NK-92 treated with Interleukin-12 subunit alpha and Interleukin-12 subunit beta, amount 100 ng/mL, for 24 hours (cell line): ENCODE results near the gene MRPL20.
"Not testable (repeated sequence)": the region's sequence is repeated elsewhere in the genome, so short reads cannot be mapped to it uniquely, and the experiment has no call there.

ENCODE experiments used
- DNase-seq: peaks from one replicate; lab custom pipeline; 2025; lab: John Stamatoyannopoulos, UW

MRPL20 gene

DNA sequence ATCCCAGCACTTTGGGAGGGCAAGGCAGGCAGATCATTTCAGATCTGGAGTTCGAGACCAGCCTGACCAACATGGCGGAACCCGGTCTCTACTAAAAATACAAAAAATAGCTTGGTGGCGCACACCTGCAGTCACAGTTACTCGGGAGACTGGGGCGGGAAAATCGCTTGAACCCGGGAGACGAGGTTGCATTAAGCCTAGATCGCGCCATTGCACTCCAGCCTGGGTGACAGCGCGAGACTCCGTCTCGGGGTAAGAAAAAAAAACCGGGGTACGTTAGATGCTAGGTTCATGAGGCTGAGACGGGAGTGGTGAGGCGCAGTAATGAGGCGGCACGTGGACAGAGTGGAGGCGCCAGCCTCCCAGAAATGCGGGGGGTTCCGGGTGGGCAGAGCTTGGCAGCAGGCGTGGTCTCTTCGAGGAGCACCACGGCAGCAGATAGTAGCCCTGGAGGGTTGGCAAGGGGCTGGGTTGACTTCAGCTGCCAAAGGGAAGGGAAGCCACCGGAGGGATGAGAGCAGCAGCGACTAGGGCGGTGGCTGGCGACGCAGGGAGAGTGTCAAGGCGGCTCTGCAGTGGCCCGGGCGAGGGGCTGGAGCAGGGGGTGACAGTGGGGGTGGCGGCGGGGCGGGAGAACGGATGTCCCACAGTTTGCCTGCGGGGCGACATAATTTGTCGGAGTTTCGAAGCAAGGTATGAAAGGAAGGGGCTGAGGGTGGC lies 832 bp downstream of the MRPL20 start:
- no peak for DNase-seq

DNA sequence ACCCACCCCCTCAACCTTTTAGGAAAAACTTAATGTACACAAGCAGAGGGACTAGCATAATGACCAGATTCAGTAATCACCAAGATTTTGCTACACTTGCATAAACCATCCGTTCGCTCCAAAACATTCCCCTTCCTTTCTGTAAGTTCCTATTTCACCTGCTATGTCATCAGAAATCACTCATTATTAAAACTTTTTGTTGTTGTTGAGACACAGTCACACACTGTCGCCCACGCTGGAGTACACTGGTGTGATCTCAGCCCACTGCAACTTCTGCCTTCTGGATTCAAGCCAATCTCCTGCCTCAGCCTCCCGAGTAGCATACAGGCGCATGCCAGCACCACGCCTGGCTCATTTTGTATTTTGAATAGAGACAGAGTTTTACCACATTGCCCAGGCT lies 3.4 kb downstream of the MRPL20 start:
- DNase-seq: no peak

DNA sequence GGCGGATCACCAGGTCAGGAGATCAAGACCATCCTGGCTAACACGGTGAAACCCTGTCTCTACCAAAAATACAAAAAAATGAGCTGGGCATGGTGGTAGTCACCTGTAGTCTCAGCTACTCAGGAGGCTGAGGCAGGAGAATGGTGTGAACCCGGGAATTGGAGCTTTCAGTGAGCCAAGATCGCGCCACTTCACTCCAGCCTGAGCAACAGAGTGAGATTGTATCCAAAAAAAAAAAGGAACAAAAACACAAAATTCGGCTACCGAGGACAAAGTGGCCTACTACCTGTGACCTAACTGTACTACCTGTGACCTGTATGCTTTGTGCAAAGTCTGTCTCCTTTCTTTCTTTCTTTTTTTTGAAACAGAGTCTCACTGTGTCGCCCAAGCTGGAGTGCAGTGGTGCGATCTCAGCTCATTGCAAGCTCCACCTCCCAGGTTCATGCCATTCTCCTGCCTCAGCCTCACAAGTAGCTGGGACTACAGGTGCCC lies 4.1 kb downstream of the MRPL20 start:
- not testable (repeated sequence) for DNase-seq

DNA sequence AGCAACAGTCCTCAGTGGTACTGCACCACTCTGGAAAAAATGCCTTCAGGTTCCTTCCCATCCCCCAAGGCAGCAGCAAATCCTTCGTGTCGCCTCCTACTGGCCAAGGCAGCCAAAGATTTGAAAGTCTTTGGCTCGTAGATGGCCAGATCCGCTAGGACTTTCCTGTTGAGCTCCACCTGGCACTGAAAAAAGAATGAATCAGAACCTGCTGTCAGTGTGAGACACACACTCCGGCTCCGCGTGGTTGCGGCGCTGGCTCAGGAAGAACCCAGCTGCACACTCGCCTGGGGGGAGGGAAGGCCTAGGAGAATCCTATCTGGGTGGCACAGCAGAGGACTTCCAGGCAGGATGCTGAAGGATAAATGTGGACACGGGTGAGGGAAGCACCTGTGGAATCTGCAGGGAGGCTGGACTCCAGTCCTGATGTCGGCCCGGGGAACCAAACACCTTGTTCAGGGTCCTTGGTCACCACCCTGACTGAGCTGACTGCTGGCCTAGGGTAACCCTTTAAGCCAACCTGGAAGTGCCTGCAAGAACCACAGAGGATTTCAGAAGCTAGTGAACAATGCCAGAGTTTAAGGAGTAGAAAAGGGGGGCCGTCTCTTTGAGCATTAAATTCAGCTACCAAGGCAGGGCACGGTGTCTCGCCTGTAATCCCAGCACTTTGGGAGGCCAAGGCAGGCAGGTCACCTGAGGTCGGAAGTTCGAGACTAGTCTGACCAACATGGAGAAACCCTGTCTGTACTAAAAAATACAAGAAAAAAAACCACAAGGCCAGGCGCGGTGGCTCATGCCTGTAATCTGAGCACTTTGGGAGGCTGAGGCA lies 4.8 kb downstream of the MRPL20 start:
- DNase-seq: no peak

DNA sequence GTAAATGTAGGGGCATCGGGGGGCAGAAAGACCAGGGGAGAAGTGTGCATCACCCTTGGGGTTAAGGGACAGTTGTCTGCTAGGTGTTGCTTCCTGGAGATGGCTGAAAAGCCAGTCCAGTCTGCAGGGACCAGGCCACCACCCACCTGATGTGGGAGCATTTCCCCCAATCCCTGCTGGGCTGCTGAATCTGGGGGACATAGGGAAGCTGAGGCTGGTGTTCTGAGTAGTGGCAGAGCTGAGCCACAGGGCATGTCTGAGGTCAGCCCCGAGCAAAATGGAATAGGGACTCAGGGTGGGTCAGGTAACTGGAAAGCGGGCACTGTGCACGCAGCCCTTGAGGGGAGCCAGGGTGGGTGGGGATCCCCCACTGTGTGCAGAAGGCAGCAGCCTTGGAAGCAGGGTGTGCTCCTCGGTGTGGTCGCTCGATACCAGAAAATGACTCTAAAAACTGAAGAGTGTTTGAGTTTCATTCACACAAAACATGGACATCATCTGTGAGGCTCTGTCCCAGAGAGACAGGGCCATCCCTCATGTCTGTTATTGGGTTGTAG lies 5.6 kb downstream of the MRPL20 start:
- no peak for DNase-seq

DNA sequence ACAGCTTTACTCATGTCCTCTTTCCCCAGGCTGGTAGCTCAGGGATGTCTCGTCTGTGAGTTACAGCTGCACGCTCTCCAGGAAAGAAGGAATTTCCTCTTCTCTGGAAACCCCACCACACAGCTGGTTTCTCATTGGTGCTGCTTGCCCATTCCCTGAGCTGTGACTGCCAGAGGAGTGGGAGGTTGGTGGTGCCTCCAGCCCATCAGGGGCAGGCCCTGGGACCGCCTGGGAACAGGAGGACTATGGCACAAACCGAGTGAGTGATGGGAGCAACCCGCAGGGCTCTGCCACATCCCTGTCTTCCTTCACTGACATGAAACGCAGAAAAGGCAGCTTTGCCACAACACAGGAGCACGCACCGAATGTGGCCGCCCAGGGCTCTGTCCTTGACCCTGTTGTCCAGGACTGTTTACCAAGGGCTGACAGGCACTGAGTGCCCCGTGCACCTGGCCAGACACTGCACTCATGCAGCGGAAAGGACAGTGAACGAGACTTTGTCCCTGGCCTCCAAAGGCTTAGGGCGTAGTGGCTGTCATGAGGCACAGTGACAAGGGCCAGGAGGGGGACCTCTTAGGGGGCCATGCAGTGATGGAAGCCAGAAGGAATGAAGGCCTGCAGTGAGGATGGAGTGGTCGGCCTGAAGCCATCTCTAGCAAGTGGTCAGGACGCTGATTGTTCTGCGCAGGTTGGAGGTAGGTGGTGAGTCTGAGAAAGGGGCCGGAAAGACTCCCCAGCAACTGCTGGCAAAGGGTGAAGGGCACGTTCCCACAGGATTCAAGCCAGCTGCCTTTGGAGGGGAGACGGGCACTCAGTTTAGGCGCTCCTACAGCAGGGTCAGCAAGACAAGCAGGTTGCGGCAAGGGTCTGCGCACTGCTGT lies 6.3 kb downstream of the MRPL20 start:
- no peak for DNase-seq

DNA sequence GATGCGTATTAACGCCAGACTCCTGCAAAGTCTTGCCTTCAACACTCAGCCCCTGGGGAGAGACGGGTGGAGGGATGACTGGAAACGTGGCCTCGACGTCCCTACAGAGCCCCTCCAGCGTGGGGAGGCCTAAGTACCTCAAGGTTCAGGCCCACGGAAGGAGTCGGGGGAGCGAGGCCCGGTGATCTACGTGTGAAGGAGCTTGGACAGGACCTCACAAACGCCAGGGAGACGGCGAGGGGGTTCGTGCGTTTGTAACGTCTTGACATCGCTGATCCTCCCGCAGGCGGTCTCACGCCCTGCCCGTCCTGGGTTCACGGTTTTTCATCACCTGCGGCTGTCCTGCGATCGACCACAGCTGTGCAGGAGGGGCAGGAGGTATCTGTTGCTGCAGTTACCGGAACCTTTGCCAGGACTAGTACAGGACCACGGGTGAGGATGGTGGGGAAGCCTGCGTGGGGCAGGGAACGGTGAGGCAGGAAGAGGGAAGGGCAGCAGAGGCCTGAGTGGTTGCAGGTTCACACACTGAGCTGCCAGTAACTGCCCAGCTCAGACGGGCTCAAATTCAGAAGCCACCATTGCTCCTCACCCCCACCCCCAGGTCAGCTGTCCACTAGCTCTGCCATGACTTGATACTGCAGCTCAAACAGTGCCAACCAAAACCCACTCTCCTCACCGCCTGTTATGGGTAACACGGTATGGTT lies 7.1 kb downstream of the MRPL20 start:
- no peak for DNase-seq

DNA sequence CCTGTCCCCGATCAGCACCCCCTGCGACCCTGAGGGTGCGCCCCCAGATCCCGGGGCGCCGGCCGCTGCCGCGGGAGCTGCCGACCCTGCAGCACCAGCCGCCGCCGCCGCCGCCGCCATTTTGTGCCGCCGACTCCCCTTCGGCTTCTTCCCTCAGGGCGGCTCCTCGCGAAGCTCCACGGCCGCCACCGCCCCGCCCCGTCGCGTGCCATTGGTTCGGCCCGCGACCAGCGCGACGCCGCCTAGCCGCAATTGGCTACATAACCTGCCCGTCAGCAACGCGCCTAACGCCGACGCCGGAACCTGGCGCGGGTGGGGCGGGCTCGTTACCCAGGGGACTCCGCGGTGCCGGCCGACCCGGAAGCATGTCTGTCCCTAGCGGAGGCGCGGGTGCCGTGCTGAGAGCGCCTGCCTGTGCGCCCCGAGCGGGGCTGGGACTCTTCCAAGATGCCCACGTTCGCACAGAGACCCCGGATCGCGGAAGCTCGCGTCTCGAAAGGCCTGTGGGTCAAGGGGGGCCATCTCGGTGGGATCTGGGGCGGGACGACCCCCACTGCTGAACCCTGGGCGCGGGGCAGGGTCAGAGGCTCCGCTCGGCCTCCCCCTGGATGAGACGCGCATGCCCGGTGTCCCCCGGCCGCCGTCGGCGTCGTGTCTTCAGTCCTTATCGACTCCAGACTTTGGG lies 7.8 kb downstream of the MRPL20 start, which contains the start of gene CCNL2:
TSS of gene CCNL2 (minus strand) at position 149 of the 685 bp plus-strand sequence. CDS start at position 120, 29 bp downstream.
- DNase-seq: peak; percentile 98

DNA sequence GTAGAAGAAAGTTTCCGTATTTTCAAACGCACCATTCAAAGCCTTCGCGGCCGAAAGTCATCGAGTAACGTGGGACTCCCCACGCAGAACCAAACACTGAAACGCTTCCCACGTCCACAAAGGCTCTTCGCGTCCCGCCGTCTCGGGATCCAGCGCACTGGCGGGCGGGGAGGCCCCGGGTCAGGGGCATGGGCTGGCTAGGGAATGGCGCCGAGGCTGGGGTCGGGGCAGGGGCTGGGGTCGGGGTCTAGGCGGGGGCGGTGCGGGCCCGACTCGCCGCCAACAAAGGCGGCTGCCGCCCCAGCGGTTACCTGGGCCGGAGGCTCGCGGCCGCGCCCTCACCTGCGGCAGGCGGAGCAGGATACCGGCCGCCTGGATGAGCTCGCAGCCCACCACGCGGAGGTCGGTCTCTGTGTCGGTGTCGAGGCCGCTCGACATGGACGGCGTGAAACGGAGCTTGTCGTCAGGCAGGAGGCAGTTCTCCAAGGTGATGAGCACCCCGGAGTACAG lies 8.4 kb downstream of the MRPL20 start:
- DNase-seq: no peak

DNA sequence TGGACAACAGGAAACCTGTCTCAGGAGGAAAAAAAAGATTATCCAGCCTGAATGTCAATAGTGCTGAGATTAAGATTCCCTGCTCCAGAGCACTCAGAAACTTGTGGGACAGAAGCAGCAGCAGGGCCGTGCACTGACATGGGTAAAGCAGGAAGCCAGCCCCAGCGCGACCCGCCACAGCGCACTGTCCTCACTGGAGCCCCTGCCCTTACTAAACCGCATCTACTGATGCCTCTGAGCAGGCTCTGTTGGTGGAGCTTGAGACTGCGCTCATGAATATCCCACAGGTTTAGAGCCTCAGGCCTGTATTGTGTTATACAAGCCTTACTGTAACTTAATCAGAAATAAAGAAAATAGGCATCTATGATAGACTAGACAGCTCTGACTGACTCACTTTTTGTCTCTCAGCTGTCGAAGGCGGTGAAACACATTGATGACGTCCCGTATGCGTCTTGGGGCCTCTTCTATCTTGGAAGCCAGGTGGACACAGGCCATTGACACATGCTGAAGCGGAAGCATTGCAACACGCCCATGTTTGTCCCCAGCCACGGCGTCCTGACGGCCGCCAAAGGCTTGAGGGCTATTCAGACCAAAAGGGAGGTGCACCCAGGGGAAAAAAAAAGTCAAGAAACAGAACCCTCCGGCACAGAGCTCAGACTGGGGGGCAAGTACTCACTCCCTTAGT lies 9.1 kb downstream of the MRPL20 start:
- no peak for DNase-seq

DNA sequence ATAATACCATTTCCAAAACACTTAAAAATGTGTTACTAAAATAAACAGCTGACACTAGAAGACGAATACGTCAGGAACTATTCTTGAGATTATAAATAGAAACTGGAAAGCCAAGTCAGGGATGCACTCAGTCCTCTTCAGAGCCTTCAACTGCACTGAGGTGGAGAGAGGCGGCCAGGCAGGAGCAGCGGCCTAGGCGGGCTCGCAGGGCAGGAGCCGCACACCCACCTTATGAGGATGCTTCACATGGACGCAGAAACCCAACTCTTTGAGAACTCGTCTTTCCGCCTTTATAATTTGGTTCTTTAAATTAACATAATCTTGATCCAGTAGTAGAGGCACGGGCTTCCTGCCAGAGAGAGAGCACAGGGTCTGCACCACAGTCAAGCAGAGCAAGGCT lies 11.9 kb downstream of the MRPL20 start:
- no peak for DNase-seq

DNA sequence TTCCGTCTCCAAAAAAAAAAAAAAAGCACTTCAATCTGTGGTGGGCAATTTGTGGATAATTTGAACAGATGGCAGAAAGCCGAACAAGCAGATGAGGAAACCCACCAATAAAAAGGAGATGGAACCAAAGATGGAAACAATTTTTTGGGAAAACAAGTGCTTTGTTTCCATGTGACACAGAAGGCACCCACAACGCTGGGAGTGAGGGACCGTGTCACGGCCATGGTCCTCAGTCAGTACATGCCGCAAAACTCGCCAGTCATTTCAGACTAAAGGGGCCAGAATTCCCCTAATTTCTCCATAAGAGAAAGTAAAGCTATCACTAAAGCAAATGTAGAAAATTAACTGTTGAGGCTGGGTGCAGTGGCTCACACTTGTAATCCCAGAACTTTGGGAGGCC lies 13.0 kb downstream of the MRPL20 start:
- DNase-seq: no peak

DNA sequence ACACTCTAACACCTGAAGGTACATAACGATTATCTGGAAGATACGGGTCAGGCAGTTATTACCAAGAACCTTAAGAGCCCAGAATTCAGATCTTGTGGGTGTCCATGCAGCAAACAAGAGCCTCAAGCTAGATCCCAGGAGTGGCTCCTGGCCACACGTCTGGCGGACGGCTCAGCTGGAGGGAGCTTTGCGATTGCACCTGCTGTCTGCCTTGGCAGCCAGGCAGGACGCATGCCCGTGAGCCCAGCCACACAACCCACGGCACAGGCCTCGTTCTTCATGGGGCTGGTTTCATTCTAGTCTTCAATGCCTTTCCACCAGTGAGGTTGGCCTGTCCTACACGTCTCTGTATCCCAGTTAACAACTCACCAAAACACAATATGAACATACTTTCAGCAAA lies 13.7 kb downstream of the MRPL20 start:
- no peak for DNase-seq

DNA sequence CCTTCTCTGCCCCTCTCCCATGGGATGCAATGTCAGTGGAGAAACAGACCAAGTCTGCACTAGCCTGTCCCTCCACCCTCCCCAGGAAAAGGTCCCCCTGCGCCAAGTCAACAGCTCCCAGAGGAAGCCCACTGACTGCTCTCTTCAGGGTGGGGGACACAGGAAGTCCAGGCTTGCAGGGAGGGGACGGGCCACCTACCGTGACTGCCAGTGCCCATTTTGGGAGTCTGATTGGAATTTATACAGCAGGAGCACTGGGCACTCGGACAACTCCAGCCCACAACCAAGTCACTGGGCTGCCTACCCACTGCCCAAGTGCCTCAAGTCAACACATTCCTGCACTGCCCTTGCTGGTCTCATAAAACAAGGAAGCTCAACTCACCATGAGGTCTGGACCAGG lies 14.1 kb downstream of the MRPL20 start:
- no peak for DNase-seq

DNA sequence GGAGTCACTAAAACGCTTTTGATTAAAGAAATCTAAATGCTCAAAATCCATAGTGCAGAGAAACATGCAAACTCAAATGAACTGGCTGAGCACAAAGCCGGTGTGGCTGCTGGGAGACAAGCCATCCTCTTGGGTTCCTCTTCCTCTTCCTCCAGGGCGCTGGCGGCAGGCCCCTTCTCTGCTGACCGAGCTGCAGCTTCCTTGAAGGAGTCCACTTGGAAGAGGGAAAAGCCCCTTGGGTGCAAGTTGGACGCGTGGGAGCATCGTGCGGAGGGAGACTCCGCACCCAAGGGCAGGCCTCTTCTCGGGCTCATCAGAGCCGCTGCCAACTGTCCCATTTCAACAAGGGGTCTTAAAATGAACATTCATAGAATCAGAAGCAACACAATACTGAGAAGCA lies 15.9 kb downstream of the MRPL20 start:
- no peak for DNase-seq

DNA sequence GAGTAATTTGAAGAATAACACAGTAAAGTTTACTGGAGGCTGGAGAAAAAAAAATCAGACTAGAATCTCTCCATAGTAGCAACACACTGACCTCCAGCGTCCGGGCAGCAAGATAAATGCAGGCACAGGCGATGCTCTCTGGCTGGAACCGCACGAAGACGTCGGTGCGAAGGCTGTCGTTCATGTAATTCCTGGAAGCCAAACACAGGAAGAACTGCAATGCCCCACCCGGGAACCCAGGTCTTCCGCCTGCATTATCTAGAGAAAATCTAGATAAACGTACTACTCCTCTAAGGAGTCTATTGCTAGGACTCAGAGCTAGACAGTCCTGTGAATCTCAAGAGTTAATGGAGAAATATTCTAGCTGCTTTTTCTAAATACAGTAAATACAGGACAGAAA lies 16.4 kb downstream of the MRPL20 start:
- DNase-seq: no peak

DNA sequence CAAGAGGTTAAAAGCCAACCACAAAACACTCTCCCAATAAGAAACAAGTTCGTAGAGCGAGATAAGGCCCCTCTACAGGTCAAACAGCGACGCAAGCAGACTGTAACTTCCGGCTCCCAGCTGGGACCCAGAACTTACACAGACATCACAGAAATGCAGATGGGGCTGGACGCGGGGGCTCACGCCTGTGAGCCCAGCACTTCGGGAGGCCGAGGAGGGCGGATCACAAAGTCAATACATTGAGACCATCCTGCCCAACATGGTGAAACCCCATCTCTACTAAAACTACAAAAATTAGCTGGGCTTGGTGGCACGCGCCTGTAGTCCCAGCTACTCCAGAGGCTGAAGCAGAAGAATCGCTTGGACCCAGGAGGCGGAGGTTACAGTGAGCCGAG lies 19.0 kb downstream of the MRPL20 start:
- DNase-seq: no peak

DNA sequence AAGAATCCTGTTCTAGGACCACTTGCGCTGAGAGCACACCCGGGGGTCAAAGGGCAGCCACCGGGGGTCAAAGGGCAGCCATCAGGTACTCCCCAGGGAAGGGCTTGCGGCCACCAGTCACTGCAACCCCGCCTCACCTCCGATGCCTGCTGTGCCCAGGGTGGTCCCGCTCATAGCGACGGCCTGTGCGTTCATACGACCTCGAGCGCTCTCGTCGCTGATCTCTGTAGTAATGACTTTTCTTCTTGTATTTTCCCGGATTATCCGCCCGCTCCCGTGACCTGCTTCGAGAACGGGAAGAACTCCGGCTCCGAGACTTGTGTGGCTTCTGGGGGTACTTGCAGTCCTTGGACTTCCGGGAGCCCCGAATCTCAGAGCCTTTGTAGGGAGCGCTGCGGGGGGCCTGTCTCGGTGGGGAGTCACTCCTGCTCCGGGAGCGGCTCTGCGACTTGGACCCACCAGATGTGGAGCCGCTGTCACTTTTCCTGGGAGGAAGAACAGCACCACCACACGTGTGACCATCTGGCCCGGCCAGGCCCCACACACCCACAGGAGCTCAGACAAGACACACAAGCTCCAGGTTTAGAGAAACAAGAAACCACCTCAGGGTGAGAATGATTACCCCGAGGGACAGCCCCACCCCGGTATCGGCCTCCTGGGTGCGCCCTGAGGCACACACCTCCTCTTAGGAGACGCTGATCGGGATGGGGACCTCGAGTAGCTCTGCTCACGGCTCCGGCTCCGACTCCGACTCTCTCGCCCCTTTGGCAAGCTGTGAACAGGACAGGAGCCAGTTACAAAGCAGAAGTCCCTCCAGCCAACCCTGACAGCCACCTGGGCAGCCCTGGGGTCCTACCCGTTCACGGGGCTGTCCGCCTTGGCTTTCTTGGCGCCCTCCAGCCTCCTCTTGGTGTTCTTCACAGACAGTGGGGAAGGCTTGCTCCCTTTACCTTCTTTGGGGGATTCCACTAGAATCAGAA lies 19.7 kb downstream of the MRPL20 start:
- DNase-seq: no peak

DNA sequence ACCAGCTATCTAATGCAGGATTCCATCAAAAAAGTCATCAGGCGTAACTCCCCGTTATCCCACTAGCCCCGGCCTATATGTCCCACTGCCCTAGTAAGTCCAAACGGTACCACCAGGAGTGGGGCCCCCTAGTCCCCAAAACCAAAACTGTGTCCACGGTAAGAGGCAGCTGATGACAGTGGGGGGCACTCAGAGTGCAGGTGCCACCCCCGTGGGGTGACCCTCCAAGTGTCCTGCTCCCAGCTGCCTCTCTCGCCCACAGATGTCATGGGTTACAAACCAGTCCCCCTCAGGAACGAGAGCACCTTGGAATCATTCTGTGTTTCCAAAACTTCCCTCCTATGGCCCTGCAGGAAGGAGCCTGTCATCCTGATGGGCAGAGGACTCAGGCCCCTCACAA lies 21.2 kb downstream of the MRPL20 start:
- DNase-seq: no peak
